IPS-NIHi11 (cell line): Measurements from ENCODE around the gene SZT2.

Experiments
- DNase-seq: peaks from one replicate; pipeline ENCODE4 v3.0.0; 2012; ENCODE audit warnings: mixed read lengths, low spot score

SZT2 gene

DNA sequence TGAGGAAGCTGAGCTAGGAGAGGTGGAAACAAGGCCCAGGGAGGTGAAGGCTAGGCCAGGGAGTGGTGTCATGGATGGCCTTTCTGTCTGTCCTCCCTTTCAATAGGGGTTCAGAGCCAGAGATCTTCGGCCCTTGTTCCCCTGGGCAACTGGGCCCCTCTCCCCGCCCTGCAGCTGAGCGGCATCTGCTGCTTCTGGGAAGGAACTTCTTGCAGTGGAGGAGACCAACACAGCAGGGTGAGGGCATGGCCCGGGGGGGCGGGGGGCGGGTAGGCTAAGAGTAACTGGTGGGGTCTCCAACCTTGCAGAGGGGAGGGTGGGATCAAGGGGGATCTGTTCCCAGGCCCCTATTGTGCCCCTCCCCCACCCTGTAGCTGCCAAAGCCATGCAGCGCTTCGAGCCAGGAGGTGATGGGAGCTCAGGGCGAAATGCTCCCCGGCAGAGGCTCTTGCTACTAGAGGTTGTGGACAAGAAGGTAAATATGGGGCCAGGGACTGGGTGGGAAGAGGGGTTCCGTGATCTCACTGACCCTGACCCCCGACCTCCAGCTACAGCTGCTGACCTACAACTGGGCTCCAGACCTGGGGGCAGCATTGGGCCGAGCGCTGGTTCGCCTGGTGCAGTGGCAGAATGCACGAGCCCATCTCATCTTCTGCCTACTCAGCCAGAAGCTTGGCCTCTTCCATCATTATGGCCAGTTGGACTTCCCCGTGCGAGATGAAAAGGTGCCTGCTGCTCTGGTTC, 52.4 kb downstream of the SZT2 start:
- no peak for DNase-seq

DNA sequence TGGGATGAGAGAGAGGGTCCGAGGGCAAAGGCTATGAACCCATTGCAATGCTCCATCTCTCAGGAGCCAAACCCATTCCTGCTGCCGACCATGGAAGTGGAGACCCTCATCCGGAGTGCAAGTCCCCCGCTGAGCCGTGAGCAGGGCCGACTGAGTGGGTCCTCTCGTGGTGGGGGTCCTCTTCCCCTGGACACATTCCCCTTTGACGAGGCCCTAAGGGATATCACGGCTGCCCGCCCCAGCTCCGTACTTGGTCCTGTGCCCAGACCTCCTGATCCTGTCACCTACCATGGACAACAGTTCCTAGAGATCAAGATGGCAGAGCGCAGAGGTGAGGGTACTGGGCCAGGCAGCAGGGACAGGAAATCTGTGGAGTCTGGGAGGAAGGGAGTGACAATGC, 53.1 kb downstream of the SZT2 start:
- no peak for DNase-seq

DNA sequence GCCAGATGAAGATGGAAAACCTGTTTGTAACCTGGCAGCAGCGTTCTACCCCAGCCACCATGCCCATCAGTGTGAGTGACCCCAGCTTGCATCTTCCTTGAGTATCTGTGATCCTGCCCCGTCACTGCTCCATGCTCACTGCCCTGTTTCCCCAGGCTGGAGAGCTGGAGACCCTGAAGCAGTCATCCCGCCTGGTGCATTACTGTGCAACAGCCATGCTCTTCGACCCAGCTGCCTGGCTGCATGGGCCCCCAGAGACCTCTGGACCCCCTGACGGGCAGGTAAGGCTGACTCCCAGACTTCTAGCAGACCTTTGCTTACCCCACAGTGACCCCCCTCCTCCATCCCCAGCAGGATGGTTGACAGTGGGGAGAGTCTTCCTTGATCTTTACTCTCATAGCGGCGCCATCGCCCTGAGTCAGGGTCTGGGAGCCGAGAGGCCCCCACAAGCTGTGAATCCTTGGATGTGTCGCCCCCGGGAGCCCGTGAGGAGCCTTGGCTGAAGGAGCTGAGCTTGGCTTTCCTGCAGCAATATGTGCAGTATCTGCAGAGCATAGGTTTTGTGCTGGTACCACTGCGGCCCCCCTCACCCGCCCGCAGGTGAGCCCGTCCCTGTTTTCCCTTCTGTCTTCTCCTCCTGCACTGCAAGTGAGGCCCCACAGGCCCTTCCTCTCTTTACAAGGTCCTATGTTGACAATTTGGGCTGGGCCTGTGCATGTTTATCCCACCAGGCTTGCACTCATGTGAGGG, 53.7 kb downstream of the SZT2 start:
- no peak for DNase-seq

DNA sequence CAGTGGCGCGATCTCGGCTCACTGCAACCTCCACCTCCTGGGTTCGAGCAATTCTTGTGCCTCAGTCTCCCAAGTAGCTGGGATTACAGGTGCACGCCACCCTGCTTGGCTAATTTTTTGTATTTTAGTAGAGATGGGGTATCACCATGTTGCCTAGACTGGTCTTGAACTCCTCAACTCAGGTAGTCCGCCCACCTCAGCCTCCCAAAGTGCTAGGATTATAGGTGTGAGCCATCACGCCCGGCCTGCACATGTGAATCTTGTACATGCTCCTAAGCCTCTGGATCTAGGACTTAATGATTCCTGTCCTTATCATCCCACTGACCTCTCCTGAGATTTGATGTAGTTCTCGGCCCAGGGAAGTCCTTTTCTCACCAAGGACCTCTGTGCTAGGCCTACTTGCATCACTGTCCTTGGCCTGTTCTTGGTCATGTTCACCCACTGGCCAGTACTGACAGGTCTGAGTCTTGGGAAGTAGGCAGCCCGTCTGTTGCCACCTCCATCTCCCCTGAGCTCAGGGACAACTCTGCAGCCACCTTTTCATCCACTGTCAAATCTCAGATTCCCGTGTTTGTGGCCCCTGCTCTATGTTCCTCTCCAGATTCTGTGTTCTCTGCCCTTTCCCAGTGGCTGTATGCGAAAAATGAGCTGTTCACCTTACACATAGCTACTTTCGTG, 54.6 kb downstream of the SZT2 start:
- DNase-seq, result no peak

DNA sequence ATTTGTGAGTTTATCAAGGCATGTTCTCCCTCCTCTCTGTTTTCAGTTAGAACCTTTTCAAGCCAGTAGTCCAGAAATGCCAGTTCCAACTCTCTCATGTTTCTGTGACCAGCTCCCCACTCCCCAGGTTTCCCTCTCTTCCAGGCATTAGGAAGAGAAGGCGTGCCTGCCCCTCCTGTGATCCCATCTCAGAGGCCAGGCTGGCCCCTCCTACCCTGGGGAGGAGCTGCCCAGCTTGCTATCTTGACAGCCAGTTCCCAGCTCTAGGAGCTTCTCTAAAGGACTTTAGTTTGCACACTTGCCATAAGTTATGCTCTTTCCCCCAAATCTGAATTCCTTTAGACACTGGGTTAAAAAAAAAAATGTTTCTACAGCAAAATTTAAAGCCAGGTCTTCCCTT, 55.1 kb downstream of the SZT2 start:
- DNase-seq, result peak; percentile 52

DNA sequence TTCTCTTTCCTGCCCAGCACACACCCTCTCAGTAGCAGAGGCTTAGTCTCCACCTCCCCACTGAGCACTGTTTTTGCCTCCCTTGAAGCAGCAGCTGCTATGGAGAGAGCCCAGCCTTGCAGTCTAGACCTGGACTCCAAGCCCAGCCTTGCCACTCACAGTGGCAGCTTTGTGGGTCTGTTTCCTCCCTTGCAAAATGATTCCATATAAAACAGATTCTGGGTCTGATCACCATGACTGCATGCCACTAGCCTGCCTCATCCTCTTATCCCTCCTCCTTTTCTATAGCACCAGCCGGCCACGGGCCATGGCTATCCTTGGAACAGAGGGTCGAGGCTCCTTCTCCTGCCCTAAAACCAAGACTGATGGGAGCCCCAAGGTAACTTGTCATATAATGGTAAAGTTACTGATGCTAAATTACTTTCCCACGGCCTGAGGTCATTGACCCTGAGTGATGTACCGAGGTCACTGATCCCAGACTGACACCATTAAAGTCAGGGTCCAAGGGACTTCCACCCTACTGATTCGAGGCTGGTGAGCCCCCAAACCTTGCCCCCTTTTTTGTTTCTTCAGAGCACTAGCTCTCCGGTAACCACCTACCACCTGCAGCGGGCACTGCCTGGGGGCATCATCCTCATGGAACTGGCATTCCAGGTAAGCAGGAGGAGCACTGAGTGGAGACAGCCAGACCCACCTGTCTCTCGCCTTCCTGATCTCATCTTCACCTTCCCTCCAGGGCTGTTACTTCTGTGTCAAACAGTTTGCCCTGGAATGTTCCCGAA, 56.1 kb downstream of the SZT2 start:
- DNase-seq, result no peak

DNA sequence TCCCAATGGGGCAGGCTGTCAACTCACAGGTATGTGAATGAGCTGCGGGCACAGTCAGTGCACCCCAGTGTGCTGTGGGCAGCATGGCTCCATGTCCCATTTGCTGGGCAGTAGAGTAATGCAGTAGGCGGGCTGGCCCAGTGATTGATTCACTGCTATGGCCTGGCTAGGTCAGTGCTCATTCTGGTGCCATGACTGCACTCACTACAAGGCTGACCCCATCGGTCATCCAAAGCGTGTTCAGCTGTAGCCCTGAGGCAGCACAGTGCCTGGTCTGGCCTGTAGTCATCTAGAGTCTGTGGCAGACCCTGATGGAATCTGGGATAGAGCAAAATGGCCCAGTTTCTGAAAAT, 56.7 kb downstream of the SZT2 start:
- DNase-seq, result no peak

DNA sequence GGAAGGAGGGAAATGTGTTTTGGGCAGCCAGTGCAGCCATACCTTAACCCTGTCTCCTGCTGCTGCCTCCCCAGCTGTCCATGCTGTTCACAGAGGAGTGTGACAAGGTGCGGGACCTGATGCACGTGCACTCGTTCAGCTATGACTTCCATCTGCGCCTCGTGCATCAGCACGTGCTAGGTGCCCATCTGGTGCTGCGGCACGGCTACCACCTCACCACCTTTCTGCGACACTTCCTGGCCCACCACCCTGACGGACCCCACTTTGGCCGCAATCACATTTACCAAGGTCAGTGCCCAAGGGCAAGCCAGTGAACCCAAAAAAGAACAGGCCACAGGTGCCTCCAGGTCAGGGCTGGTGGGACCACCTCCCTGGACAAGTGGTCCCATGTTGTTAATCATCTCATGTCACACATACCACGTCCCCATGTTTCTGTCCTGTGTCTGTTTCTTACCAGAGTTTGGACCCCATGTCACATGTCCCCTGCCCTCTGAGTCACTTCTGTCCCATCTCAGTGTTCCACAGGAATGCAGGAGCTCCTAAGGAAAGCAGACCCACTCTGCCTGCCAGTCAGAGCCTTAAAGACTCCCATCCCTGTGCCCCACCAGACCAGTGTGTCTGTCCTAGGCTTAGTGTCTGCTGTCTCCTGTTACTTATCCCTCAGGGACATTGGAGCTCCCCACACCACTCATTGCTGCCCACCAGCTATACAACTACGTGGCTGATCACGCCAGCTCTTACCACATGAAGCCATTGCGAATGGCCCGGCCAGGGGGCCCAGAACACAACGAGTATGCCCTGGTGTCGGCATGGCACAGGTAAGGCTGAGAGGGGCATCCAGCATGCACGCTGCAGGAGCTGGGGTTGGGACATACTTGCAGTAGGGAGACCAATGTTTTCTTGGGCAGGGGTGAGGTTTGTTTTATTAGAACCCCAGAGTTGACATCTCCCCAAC, 57.5 kb downstream of the SZT2 start:
- DNase-seq, result no peak

DNA sequence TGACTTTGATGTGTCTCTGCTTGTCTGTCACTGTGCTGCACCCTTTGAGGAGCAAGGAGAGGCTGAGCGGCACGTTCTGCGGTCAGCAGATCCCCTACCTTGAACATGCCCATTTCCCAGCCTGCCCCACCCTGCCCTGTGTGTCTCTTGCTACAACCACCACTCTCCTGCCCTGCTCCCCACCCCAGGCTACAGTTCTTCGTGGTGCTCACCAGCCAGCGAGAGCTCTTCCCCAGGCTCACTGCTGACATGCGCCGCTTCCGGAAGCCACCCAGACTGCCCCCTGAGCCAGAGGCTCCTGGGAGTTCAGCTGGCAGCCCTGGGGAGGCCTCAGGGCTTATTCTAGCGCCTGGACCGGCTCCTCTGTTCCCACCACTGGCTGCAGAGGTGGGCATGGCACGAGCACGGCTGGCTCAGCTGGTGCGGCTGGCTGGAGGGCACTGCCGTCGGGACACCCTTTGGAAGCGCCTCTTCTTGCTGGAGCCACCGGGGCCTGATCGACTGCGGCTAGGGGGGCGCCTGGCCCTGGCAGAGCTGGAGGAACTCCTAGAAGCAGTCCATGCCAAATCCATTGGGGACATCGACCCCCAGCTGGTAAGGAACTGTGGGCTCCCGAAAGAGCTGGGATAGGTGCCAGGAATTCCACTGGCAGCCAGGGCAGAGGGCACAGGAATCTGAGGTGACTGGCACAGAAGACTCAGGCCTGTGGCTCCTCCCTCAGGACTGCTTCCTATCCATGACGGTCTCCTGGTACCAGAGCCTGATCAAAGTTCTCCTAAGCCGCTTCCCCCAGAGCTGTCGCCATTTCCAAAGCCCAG, 58.4 kb downstream of the SZT2 start:
- no peak for DNase-seq

DNA sequence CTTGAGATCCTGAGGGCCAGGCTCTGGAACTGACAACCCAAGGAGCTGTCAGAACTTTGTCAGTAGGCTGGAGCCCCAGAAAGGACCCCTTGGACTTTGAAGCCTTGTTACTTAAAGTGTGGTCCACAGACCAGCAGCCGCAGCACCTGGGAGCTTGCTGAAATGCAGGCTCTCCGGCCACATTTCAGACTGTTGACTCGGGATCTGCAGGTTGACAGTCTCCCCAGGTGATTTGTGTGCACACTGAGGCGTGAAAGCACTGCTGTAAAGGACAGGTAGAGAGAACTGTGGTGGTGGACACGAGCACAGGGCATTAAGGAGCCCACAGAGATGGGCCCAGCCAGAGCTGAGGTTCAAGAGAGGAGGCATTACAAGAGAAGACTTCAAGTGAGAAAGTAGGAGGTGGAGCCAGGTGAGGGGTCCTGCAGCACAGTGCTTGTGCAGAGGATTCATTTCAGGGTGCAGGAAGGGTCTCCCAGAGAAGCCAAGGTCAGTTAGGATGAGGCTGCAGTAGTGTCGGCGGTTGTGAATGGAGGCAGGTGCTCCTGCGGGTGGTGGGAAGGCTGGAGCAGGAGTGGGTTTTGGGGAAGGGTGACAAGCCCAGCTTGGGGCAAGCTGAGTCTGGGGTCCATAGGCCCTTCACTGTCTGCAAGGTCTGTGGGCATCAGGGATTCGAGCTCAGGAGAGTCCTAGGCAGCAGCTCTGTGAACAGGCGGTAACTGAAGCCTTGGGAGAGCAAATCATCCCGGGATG, 59.4 kb downstream of the SZT2 start:
- no peak for DNase-seq

DNA sequence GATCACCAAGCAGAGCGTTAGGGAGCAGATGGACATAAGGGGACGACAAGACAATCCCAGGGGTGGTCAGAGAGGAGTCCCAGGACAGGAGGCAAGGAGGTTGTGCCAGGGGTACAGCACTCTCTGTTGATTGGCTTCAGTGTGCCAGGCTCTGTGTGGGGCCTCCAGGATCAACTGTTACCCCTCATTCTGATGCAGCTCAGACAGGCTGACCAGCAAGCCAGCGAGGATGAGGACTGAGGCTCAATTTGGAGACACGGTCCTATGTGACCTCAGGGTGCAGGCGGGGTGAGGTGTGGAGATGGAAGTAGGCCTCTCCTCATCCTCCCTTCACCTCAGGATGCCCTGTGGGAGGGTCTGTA, 60.0 kb downstream of the SZT2 start:
- no peak for DNase-seq

DNA sequence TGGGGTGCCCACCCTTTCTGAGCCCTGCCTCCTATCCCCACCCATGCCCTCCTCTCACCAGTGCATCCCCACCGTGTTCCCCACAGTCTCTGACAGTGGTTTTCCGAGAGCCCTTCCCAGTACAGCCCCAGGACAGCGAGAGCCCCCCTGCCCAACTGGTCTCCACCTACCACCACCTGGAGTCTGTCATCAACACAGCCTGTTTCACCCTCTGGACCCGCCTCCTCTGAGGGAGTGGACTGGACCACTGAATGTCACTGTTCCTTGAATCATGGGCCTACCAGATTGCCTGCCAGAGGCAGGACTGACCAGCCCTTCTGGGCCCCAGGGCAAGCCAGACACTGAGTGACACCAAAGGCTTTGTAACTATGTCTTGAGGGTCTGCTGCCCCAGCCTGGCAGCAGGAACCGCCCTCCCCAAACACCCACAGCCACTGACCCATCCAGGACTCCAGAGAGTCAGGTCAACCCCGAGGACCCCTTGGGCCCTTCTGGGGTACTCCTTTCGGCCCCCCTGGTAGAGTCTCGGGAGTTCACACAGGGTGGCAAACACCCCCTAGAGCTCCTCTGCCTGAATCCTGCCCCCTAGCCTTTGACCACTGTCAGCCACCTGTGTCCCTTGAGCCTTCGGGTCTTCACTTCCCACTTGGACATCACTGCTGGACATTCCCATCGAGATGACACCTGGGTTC, 60.7 kb downstream of the SZT2 start:
- DNase-seq, result no peak

DNA sequence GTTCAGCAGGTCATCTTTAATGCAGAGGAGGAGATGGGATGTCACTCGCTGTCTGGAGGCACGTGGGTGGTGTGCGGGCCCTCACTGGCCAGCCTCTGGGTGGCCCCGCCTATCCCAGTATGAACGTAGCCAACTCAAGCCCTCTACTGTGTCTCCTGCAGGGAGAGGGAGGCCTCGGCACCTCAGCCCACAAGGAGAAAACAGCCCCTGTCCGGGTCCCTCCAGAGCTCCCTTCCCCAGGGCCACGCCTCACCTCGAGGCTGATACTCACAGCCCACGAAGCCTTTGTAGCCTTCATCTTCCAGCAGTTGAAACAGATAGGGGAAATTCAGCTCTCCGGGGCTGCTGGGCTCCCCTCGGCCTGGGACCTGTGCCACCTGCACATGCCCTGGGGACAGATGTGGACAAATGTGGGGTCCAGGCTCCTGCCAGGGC, 61.5 kb downstream of the SZT2 start:
- DNase-seq, result no peak

DNA sequence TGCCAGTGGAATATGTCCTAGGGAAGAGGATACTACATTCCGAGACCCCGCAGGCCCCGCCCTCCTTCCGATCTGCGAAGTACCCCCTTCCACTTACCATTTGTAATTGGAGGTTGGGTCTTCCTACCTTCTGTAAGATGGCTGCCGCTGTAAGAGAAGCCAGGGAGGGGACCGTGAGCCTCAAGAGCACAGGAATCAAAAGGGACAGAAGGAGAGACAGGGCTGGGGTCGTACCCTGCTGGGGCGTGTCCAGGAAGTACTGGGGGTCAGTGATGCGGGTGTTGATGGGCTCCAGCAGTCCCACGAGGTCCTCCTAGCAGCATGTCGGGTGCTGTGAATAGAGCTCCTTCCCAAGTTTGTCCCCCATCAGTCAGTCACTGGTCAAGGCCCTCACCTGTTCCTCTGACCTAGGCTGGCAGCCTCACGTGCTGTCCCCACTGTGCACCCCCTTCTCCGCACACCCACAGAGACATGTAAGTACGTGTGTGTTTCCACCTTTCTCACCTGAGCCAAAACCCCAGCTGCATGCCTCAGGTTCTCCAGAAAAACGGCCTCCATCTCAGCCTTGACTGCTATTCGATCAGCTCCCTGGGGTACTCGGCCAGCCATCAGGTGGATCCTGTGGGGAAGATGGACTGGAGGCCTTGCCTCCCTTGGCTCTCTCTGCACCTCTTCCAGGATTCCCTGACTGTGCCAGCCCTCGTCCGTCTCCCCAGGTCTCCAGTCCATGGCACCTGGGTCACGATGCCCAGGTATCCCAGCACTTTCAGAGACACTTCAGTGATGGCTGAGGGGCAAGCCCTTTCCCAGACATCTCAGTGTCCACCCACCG, 62.2 kb downstream of the SZT2 start:
- no peak for DNase-seq

DNA sequence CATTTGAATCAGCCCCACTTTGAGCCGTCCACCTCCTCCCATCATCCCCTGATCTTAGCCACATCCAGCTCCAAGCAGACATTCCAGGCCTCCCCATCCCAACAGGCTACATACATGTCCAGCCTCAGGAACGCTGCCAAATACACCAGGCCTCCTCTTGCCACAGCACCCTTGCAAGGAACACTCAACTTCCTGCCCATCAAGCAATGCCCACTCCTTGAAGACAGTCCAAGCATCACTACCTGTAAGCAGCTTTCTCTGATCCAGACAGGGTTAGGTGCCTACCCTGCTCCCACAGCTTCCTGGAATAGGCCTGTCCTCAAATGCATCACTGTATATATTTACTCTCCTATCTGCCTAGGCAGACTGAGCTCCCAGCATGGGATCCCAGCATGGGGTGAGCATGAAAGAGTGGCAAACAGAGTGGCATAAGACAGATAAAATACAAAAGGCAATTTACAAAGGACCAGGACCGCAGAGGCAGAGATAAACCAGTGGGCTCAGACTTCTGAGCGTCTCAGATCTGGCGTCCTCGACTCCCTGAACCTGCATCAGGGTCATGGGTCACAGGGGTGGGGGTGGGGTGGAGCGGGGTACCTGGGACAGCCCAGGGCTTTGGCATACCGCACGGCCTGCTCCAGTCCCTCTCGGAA, 63.2 kb downstream of the SZT2 start:
- DNase-seq, result peak; percentile 75

DNA sequence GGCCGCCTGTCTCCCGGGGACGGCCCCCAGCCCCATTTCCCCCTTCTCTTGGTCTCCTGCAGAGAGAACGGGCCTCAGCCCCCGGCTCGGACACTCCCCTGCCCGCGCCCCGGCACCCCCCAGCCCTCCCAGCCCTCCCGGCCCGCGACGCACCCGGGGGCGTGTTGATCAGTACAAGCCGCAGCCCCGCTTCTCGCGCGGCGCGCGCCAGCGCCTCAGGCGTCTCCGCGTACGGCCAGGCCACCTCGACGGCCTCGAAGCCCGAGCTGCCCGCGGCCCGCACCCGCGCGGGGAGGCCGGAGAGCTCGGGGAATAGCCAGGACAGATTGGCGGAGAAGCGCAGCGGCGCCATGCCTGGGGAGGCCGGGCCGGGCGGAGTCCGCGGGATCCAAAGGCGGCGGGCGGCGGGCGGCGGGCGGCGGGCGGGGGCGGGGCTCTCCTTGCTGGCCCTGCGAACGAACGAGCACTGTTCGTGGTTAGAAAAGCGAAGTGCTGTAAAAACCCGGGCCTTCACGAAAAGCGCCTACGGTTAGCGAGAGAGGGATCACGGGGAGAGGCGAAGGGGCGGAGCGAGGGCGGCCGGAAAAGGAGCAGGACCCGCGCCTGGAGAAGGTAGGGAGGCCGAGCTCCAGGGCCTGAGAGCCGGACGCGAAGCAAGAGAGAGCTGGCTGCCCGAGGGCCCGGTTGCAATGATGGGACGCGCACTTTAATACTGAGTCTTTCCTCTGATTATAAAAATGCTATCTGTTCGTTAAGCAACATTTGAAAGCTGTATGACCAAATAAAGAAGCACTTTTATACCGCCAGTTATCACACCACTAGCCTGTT, 64.0 kb downstream of the SZT2 start, which contains the start of gene HYI:
Gene HYI, minus strand, starts transcription at position 490 of the 828 bp plus-strand sequence. Its CDS starts 138 bp downstream, at position 352.
- peak; percentile 87 for DNase-seq
